Measurements from ENCODE around the gene MARCHF6. TPM values are rescaled to one million over a fixed set of nuclear protein-coding genes. Genes with fewer than 3 reads are reported as not detected.
A peak's percentile ranks its signal among the peaks of the same experiment; 100 is the strongest.

MARCHF6 gene
- total and polyA plus RNA-seq, 9 of the 15 experiments (the other 6 are each of a cell fraction or from before 2014, with no cell fraction given), result 74.1 to 456 (median 116) TPM

GRCh38 chr5:10311595-10312425 is 41.7 kb upstream of the MARCHF6 start (continued):
- no peak for TF ChIP-seq MTA3 (IDR thresholded peaks at IDR 0.05; ENCODE audit: borderline replicate concordance)
- TF ChIP-seq NR1H2 (CRISPR knock-in tag; IDR thresholded peaks at IDR 0.05), result 0 out of 2 replicates have a peak, but pooled peaks have one; percentile 83
- peak; percentile 70 for TF ChIP-seq SMARCE1 (IDR thresholded peaks at IDR 0.05)
- no peak for TF ChIP-seq ZSCAN29 (IDR thresholded peaks at IDR 0.05)
- TF ChIP-seq ELF1 (tag; IDR thresholded peaks at IDR 0.05), result peak; percentile 42; the same call in 1 of the 2 replicates
- TF ChIP-seq HDAC2 (IDR thresholded peaks at IDR 0.05), result peak; percentile 57; the same call in 1 of the 2 replicates
- 0 out of 2 replicates have a peak, but pooled peaks have one; percentile 21 for TF ChIP-seq RNF2 (IDR thresholded peaks at IDR 0.05)
- peak; percentile 31 for TF ChIP-seq E2F8 (IDR thresholded peaks at IDR 0.05; ENCODE audit: low read depth, partially characterized antibody)
- peak in 1 of 2 experiments; percentile 33 for TF ChIP-seq AFF1 (IDR thresholded peaks at IDR 0.05; ENCODE audit: low read depth in 1 of 2, partially characterized antibody in 2 of 2)
- TF ChIP-seq HMG20B (CRISPR knock-in tag; IDR thresholded peaks at IDR 0.05), result no peak
- TF ChIP-seq ELK3 (CRISPR knock-in tag; IDR thresholded peaks at IDR 0.05), result peak; percentile 60; the same call in 1 of the 2 replicates
- peak; percentile 27; the same call in 1 of the 2 replicates for TF ChIP-seq FOXM1 (IDR thresholded peaks at IDR 0.05; ENCODE audit: low read depth)
- no peak for TF ChIP-seq FOXM1 (CRISPR knock-in tag; IDR thresholded peaks at IDR 0.05; ENCODE audit: low read depth)
- no peak for TF ChIP-seq MCM2 (IDR thresholded peaks at IDR 0.05; ENCODE audit: low read depth)
- TF ChIP-seq DPF2 (IDR thresholded peaks at IDR 0.05), result peak; percentile 68
- peak in 1 of 2 experiments; percentile 57; a peak in 1 of 4 replicates for TF ChIP-seq MLX (CRISPR knock-in tag; conservative IDR thresholded peaks at IDR 0.05)
- TF ChIP-seq TRIM24 (IDR thresholded peaks at IDR 0.05), result 0 out of 4 replicates have a peak, but pooled peaks have one; percentile 23 to 28
- TF ChIP-seq RFX7 (CRISPR knock-in tag; IDR thresholded peaks at IDR 0.05), result no peak
- 0 out of 2 replicates have a peak, but pooled peaks have one; percentile 25 for TF ChIP-seq NFRKB (IDR thresholded peaks at IDR 0.05; ENCODE audit: low read depth)
